Liver (tissue), 9 donors: ENCODE measurements around the gene GAS2L1. TPM values are rescaled to one million over a fixed set of nuclear protein-coding genes. Genes with fewer than 3 reads are reported as not detected.

Experiments
- DNase-seq: peaks from one replicate; pipeline ENCODE4 v3.0.0-alpha.2; 2017; ENCODE audit warnings: low spot score
- H3K27ac ChIP-seq, 2 donors: one replicate each; pipeline ENCODE4 v1.7.0; 2013; ENCODE audit warnings: inconsistent platforms in 2 of 2, low read length in 2 of 2, control low read depth in 1 of 2, low read depth in 1 of 2, mild to moderate bottlenecking in 1 of 2
- H3K27me3 ChIP-seq, 4 donors: one replicate each; pipeline versions ENCODE4 v1.6.1 to v1.7.0; 2013; ENCODE audit warnings: low read length in 3 of 4, inconsistent platforms in 1 of 4, mild to moderate bottlenecking in 1 of 4, moderate library complexity in 1 of 4; ENCODE audit not compliant: control insufficient read depth in 4 of 4, insufficient read depth in 4 of 4
- H3K36me3 ChIP-seq, 4 donors: one replicate each; pipeline versions ENCODE4 v1.6.1 to v1.7.0; 2013; ENCODE audit warnings: low read length in 3 of 4, mild to moderate bottlenecking in 3 of 4, low read depth in 1 of 4, moderate library complexity in 1 of 4; ENCODE audit not compliant: control insufficient read depth in 4 of 4, insufficient read depth in 3 of 4
- H3K4me1 ChIP-seq, 4 donors: one replicate each; pipeline versions ENCODE4 v1.6.1 to v1.7.0; 2013; ENCODE audit warnings: low read length in 3 of 4, mild to moderate bottlenecking in 3 of 4, moderate library complexity in 1 of 4; ENCODE audit not compliant: control insufficient read depth in 4 of 4, insufficient read depth in 4 of 4
- H3K4me3 ChIP-seq, 3 donors: one replicate each; pipeline versions ENCODE4 v1.6.1 to v1.7.0; 2013; ENCODE audit warnings: low read length in 3 of 3, control low read depth in 1 of 3, low read depth in 1 of 3, mild to moderate bottlenecking in 1 of 3
- H3K9ac ChIP-seq, 2 donors: one replicate each; pipeline ENCODE4 v1.7.0; 2013; ENCODE audit warnings: low read length in 2 of 2, mild to moderate bottlenecking in 2 of 2, moderate library complexity in 2 of 2, control low read depth in 1 of 2, low read depth in 1 of 2
- H3K9me3 ChIP-seq, 4 donors: one replicate each; pipeline versions ENCODE4 v1.6.1 to v1.7.0; 2013; ENCODE audit warnings: low read length in 3 of 4; ENCODE audit not compliant: control insufficient read depth in 4 of 4
- ATF3 ChIP-seq: IDR thresholded peaks from 2 replicates; pipeline ENCODE4 v1.6.1; 2016; ENCODE audit warnings: antibody characterized with exemption
- CTCF ChIP-seq: fragments of 150-350 bp; IDR thresholded peaks from 2 replicates; pipeline ENCODE4 v1.5.1; 2017; ENCODE audit warnings: improper control_type of control experiment, low read depth, low read length; ENCODE audit not compliant: missing input control
- EGR1 ChIP-seq, 2 donors: IDR thresholded peaks; 2 replicates each; pipeline ENCODE4 v1.6.1; 2016 to 2018; ENCODE audit warnings: antibody characterized with exemption in 2 of 2, low read depth in 2 of 2
- FOXA2 ChIP-seq: IDR thresholded peaks from 2 replicates; pipeline ENCODE4 v1.6.1; 2016; ENCODE audit warnings: antibody characterized with exemption
- HNF4G ChIP-seq: IDR thresholded peaks from 2 replicates; pipeline ENCODE4 v1.6.1; 2016; ENCODE audit warnings: antibody characterized with exemption
- JUND ChIP-seq, 2 donors: IDR thresholded peaks; 2 replicates each; pipeline ENCODE4 v1.6.1; 2016; ENCODE audit warnings: antibody characterized with exemption in 2 of 2
- RXRA ChIP-seq, 2 donors: IDR thresholded peaks; 2 replicates each; pipeline ENCODE4 v1.6.1; 2017 to 2018; ENCODE audit warnings: antibody characterized with exemption in 2 of 2, mild to moderate bottlenecking in 1 of 2
- SP1 ChIP-seq: IDR thresholded peaks from 2 replicates; pipeline ENCODE4 v1.6.1; 2018; ENCODE audit warnings: antibody characterized with exemption, mild to moderate bottlenecking
- TAF1 ChIP-seq: conservative IDR thresholded peaks from 2 replicates; pipeline ENCODE4 v1.6.1; 2016; ENCODE audit warnings: antibody characterized with exemption, mild to moderate bottlenecking
- YY1 ChIP-seq: IDR thresholded peaks from 2 replicates; pipeline ENCODE4 v1.6.1; 2016; ENCODE audit warnings: antibody characterized with exemption, mild to moderate bottlenecking
- ZBTB33 ChIP-seq: IDR thresholded peaks from 2 replicates; pipeline ENCODE4 v1.6.1; 2016; ENCODE audit warnings: antibody characterized with exemption
- WGBS: extraction: QIAGEN DNeasy Blood & Tissue Kit; methylation state at CpG from one replicate; pipeline ENCODE4 v1.1.7; 2013; 5-methylcytosine and 5-hydroxymethylcytosine counted together
- polyA plus RNA-seq, 2 donors: library from polyadenylated mRNA; stranded (reverse) in 1 of 2; unstranded in 1 of 2; fragments of 200-250 nt in 1 of 2; fragments of >200 nt in 1 of 2; fragmentation: Nextera tagmentation in 1 of 2; extraction: Ambion mirVana in 1 of 2; gene quantifications; one replicate each; pipeline versions ENCODE4 v1.2.1 to v1.2.3, GENCODE V29; 2013 to 2015
- total RNA-seq, 2 donors: library from RNA; depleted of rRNA; stranded (reverse); fragments of >200 nt; gene quantifications; one replicate each; pipeline ENCODE4 v1.2.3, GENCODE V29; 2014
- TF ChIP-seq, protein P1 (sequence below): IDR thresholded peaks from 2 replicates; pipeline ENCODE4 v1.6.1; 2016; ENCODE audit warnings: antibody characterized with exemption, mild to moderate bottlenecking
- TF ChIP-seq, protein P2 (sequence below): IDR thresholded peaks from 2 replicates; pipeline ENCODE4 v1.6.1; 2016; ENCODE audit warnings: antibody characterized with exemption
- donor health status: healthy.
- donor health status: healthy.
- donor health status: healthy.
- donor health status: healthy.
- donor health status: healthy.

GAS2L1 gene
- total and polyA plus RNA-seq, 4 donors: 4.0 to 11.4 (median 8.9) TPM

- peak overlapping the region in 1 of 3 donors; percentile 0 for H3K4me3 ChIP-seq
- H3K36me3 ChIP-seq: no peaks in the 10 kb centered on the region
- H3K27me3 ChIP-seq: no peaks in the 10 kb centered on the region
- TF ChIP-seq FOXA2: no peak
- TF ChIP-seq TAF1: no peak
- no peak for TF ChIP-seq HNF4G
- TF ChIP-seq, protein P1, sequence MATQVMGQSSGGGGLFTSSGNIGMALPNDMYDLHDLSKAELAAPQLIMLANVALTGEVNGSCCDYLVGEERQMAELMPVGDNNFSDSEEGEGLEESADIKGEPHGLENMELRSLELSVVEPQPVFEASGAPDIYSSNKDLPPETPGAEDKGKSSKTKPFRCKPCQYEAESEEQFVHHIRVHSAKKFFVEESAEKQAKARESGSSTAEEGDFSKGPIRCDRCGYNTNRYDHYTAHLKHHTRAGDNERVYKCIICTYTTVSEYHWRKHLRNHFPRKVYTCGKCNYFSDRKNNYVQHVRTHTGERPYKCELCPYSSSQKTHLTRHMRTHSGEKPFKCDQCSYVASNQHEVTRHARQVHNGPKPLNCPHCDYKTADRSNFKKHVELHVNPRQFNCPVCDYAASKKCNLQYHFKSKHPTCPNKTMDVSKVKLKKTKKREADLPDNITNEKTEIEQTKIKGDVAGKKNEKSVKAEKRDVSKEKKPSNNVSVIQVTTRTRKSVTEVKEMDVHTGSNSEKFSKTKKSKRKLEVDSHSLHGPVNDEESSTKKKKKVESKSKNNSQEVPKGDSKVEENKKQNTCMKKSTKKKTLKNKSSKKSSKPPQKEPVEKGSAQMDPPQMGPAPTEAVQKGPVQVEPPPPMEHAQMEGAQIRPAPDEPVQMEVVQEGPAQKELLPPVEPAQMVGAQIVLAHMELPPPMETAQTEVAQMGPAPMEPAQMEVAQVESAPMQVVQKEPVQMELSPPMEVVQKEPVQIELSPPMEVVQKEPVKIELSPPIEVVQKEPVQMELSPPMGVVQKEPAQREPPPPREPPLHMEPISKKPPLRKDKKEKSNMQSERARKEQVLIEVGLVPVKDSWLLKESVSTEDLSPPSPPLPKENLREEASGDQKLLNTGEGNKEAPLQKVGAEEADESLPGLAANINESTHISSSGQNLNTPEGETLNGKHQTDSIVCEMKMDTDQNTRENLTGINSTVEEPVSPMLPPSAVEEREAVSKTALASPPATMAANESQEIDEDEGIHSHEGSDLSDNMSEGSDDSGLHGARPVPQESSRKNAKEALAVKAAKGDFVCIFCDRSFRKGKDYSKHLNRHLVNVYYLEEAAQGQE: no peak
- TF ChIP-seq, protein P2, sequence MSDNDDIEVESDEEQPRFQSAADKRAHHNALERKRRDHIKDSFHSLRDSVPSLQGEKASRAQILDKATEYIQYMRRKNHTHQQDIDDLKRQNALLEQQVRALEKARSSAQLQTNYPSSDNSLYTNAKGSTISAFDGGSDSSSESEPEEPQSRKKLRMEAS: no peak
- no peak for TF ChIP-seq SP1
- no peak for TF ChIP-seq ZBTB33
- TF ChIP-seq YY1: no peak
- no peak for TF ChIP-seq JUND (IDR thresholded peaks at IDR 0.05)
- no peak overlapping the region for H3K9ac ChIP-seq
- no peak for DNase-seq
- 74% methylated on average over 13 of the region's 13 CpGs for WGBS
- peaks cover 12 to 51% (median 22%) of the 10 kb centered on the region in 4 donors for H3K4me1 ChIP-seq
- peak overlapping the region in 1 of 2 donors; percentile 25 for H3K27ac ChIP-seq
- H3K9me3 ChIP-seq: no peaks in the 10 kb centered on the region
Measured at GRCh38 chr22:29308791-29309262, 2.4 kb downstream of the GAS2L1 start.

DNA sequence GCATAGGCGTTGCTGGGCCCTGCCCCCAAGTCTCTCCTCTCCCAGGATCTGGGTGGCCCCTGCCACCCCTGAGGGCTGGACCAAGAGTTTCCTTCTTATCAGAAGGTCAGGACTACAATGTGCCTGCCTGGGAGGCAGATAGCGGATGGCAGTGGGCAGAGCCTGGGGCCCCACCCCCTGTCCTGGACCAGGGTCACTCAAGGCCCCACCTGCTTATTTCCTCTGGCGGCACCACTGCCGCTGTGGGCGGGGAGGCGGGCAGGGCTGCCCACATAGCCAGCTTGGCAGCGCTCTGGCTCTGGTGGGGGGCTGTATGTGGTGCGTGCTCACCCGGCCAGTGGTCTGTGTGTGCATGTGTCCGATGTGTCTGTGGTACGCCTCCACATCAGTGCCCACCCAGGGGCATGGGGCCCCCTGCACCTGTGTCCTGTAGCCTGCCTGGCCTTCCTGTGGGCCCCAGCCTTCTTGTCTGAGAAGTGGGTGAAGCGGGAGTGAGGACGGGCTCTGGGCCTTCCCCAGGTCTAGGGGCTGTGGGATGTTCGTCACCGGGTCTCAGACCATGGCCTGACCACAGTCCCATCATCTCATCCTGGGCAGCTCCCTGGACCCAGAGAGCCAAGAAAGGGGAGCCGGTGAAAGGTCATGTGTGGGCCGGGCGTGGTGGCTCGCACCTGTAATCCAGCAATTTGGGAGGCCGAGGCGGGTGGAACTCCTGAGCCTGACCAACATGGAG, 3.0 kb downstream of the GAS2L1 start:
- Histone ChIP-seq H3K27me3 (peaks cover 0 to 4% (median 0%) of the 10 kb centered on the region in 4 donors), H3K36me3 (no peaks in the 10 kb centered on the region), H3K4me3 (peak overlapping the region in 1 of 3 donors; percentile 0), H3K4me1 (peaks cover 17 to 58% (median 25%) of the 10 kb centered on the region in 4 donors), H3K9ac (no peak overlapping the region), H3K27ac (peak overlapping the region in 1 of 2 donors; percentile 25), H3K9me3 (no peaks in the 10 kb centered on the region)
- TF ChIP-seq EGR1 (IDR thresholded peaks at IDR 0.05; ENCODE audit: low read depth in 2 of 2): no peak
- no peak for TF ChIP-seq FOXA2
- TF ChIP-seq ZBTB33: no peak
- TF ChIP-seq CTCF: no peak
- no peak for TF ChIP-seq ATF3
- TF ChIP-seq, protein P1: no peak
- no peak for TF ChIP-seq RXRA (IDR thresholded peaks at IDR 0.05)
- peak; percentile 63 for DNase-seq
- WGBS: 77% methylated on average over 21 of the region's 21 CpGs
